DMS79 (cell line): ENCODE measurements around the gene LECT2.
A peak's percentile ranks its signal among the peaks of the same experiment; 100 is the strongest.

ENCODE experiments used
- DNase-seq: peaks from one replicate; lab custom pipeline; 2025; lab: John Stamatoyannopoulos, UW

LECT2 gene

GRCh38 chr5:135978212-135978631, 23.4 kb upstream of the LECT2 start:
- DNase-seq: no peak

- no peak for DNase-seq
Observed at GRCh38 chr5:135977375-135977928, 22.7 kb upstream of the LECT2 start.

- DNase-seq: no peak
Observed at GRCh38 chr5:135976216-135976615, 21.4 kb upstream of the LECT2 start.

GRCh38 chr5:135975122-135975521, 20.3 kb upstream of the LECT2 start:
- no peak for DNase-seq

GRCh38 chr5:135974021-135974600, 19.3 kb upstream of the LECT2 start:
- no peak for DNase-seq

GRCh38 chr5:135973323-135974020, 18.7 kb upstream of the LECT2 start:
- DNase-seq: no peak

GRCh38 chr5:135971701-135972100, 16.9 kb upstream of the LECT2 start:
- no peak for DNase-seq

GRCh38 chr5:135966790-135967189, 12.0 kb upstream of the LECT2 start:
- DNase-seq: no peak

- DNase-seq: no peak
Observed at GRCh38 chr5:135966165-135966564, 11.4 kb upstream of the LECT2 start.

- no peak for DNase-seq
Observed at GRCh38 chr5:135965504-135965903, 10.7 kb upstream of the LECT2 start.

- no peak for DNase-seq
Observed at GRCh38 chr5:135964670-135965320, 10.0 kb upstream of the LECT2 start.

- no peak for DNase-seq
Observed at GRCh38 chr5:135955525-135955924, 742 bp upstream of the LECT2 start.

- DNase-seq: no peak
Observed at GRCh38 chr5:135953850-135954249, 933 bp downstream of the LECT2 start.

- DNase-seq: no peak
Observed at GRCh38 chr5:135952683-135953082, 2.1 kb downstream of the LECT2 start.

- DNase-seq: no peak
Observed at GRCh38 chr5:135951807-135952206, 3.0 kb downstream of the LECT2 start.

- DNase-seq: no peak
Observed at GRCh38 chr5:135951257-135951656, 3.5 kb downstream of the LECT2 start.

GRCh38 chr5:135950611-135951010, 4.2 kb downstream of the LECT2 start:
- DNase-seq: no peak

GRCh38 chr5:135944967-135945560, 9.7 kb downstream of the LECT2 start:
- peak; percentile 16 for DNase-seq

- DNase-seq: no peak
Observed at GRCh38 chr5:135944564-135944963, 10.2 kb downstream of the LECT2 start.

- no peak for DNase-seq
Observed at GRCh38 chr5:135942202-135942771, 12.5 kb downstream of the LECT2 start.

GRCh38 chr5:135941711-135942110, 13.1 kb downstream of the LECT2 start:
- DNase-seq: no peak

- no peak for DNase-seq
Observed at GRCh38 chr5:135937245-135937911, 17.4 kb downstream of the LECT2 start.
